PC-3 (cell line): Measurements from ENCODE around the gene SERPINA9.

ENCODE experiments used
- EZH2 ChIP-seq: fragments of 300-600 bp; sonication (generic); IDR thresholded peaks from one replicate; pipeline ENCODE4 v1.6.1; 2017; ENCODE audit warnings: antibody characterized with exemption, mild to moderate bottlenecking, low read length; ENCODE audit not compliant: unreplicated experiment
- EZH2phosphoT487 ChIP-seq: fragments of 300-600 bp; sonication (generic); IDR thresholded peaks from 2 replicates; pipeline ENCODE4 v1.6.1; 2018; ENCODE audit warnings: mild to moderate bottlenecking, antibody characterized with exemption, low read length, borderline replicate concordance
- TF ChIP-seq, protein P1 (sequence below): fragments of 300-600 bp; sonication (generic); conservative IDR thresholded peaks from 2 replicates; pipeline ENCODE4 v1.5.1; 2017; ENCODE audit warnings: antibody characterized with exemption, low read depth, mild to moderate bottlenecking, low read length

DNA sequence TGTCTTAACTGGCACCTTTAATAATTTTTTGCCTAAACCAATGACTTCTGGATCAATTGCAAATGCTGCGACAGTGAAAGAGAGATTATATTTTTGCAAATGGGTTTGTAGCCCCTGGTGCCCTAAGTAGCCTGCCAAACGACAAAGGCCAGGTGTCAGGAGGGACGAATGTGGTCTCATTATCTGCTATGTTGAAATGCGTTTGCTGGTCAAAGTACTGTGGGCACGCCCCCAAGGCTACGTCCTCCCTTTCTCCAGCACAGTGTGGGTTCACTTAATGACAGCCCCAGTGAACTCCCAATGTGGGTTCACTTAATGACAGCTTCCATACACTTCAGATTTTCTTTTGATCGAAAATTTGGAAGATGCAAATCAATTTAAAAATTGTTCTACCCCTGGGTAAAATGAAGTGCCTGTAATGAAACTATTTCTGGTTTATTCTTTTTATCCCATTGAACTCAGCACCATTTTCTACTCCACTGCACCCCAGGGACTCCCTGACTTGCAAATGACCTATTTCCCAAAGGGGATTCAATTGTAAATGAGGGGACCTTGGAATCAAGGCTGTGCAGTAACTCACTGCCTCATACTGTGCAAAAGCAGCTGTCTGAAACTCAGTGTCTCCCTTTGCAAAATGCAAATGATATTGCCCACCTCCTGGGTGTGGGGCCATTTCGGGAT, 24.8 kb downstream of the SERPINA9 start:
- TF ChIP-seq, protein P1, sequence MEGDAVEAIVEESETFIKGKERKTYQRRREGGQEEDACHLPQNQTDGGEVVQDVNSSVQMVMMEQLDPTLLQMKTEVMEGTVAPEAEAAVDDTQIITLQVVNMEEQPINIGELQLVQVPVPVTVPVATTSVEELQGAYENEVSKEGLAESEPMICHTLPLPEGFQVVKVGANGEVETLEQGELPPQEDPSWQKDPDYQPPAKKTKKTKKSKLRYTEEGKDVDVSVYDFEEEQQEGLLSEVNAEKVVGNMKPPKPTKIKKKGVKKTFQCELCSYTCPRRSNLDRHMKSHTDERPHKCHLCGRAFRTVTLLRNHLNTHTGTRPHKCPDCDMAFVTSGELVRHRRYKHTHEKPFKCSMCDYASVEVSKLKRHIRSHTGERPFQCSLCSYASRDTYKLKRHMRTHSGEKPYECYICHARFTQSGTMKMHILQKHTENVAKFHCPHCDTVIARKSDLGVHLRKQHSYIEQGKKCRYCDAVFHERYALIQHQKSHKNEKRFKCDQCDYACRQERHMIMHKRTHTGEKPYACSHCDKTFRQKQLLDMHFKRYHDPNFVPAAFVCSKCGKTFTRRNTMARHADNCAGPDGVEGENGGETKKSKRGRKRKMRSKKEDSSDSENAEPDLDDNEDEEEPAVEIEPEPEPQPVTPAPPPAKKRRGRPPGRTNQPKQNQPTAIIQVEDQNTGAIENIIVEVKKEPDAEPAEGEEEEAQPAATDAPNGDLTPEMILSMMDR: no peak
- TF ChIP-seq EZH2 (no peak), EZH2phosphoT487 (no peak)
